GM12872 (cell line): ENCODE data around the gene KLKB1.

Experiments
- CTCF ChIP-seq: IDR thresholded peaks from 3 replicates; pipeline ENCODE4 v1.5.1; 2011; ENCODE audit warnings: low read depth, mild to moderate bottlenecking, low read length, moderate library complexity; ENCODE audit not compliant: insufficient read depth

KLKB1 gene

GRCh38 chr4:186272699-186273391 lies 45.5 kb downstream of the KLKB1 start:
- TF ChIP-seq CTCF = no peak

GRCh38 chr4:186283311-186283710 lies 56.0 kb downstream of the KLKB1 start:
- no peak for TF ChIP-seq CTCF

- TF ChIP-seq CTCF = no peak
Measured at GRCh38 chr4:186285147-186285546, 57.8 kb downstream of the KLKB1 start.

GRCh38 chr4:186286581-186286980 lies 59.3 kb downstream of the KLKB1 start:
- no peak for TF ChIP-seq CTCF

- no peak for TF ChIP-seq CTCF
Measured at GRCh38 chr4:186291256-186291890, 64.1 kb downstream of the KLKB1 start.

- TF ChIP-seq CTCF = no peak
Measured at GRCh38 chr4:186294160-186294559, 66.9 kb downstream of the KLKB1 start.

GRCh38 chr4:186296481-186296880 lies 69.2 kb downstream of the KLKB1 start:
- no peak for TF ChIP-seq CTCF
